HG03558 (cell line): ENCODE results near the gene KRTAP4-1.
"Not testable (repeated sequence)": the region's sequence is repeated elsewhere in the genome, so short reads cannot be mapped to it uniquely, and the experiment has no call there.

ENCODE experiments used
- ATAC-seq: cut with Tn5 transposase; IDR thresholded peaks from one replicate; pipeline ENCODE4 v1.9.1; 2021; ENCODE audit warnings: moderate number of reproducible peaks; ENCODE audit not compliant: unreplicated experiment; ENCODE audit errors: extremely low read depth

The KRTAP4-1 gene

GRCh38 chr17:41176744-41177387, 7.8 kb downstream of the KRTAP4-1 start:
- no peak for ATAC-seq

GRCh38 chr17:41171886-41172285, 12.8 kb downstream of the KRTAP4-1 start:
- no peak for ATAC-seq

GRCh38 chr17:41168121-41168520, 16.6 kb downstream of the KRTAP4-1 start, which contains the start of gene KRTAP4-3:
Gene KRTAP4-3, minus strand, starts transcription at chr17:41168221. Its CDS starts 49 bp downstream, at chr17:41168172.
- ATAC-seq: no peak

- ATAC-seq: no peak
Measured at GRCh38 chr17:41167561-41167960, 17.1 kb downstream of the KRTAP4-1 start.

- no peak for ATAC-seq
Measured at GRCh38 chr17:41163828-41164227, 20.9 kb downstream of the KRTAP4-1 start.

GRCh38 chr17:41160648-41161047, 24.1 kb downstream of the KRTAP4-1 start, which contains the start of gene KRTAP4-4:
Gene KRTAP4-4, minus strand, starts transcription at chr17:41160748. Its CDS starts 57 bp downstream, at chr17:41160691.
- ATAC-seq: no peak

GRCh38 chr17:41160190-41160589, 24.5 kb downstream of the KRTAP4-1 start:
- ATAC-seq: not testable (repeated sequence)

- ATAC-seq: no peak
Measured at GRCh38 chr17:41153856-41154255, 30.9 kb downstream of the KRTAP4-1 start.

GRCh38 chr17:41151525-41151924, 33.2 kb downstream of the KRTAP4-1 start:
- ATAC-seq: no peak

- ATAC-seq: no peak
Measured at GRCh38 chr17:41150026-41150425, 34.7 kb downstream of the KRTAP4-1 start.

- no peak for ATAC-seq
Measured at GRCh38 chr17:41149652-41149985, 35.1 kb downstream of the KRTAP4-1 start, which contains the start of gene KRTAP4-5. Gene KRTAP4-5, minus strand, starts transcription at chr17:41149825. Its CDS starts 58 bp downstream, at chr17:41149767.

GRCh38 chr17:41148971-41149651, 35.6 kb downstream of the KRTAP4-1 start:
- ATAC-seq: not testable (repeated sequence)

GRCh38 chr17:41147531-41148204, 37.0 kb downstream of the KRTAP4-1 start:
- no peak for ATAC-seq

GRCh38 chr17:41145261-41145660, 39.5 kb downstream of the KRTAP4-1 start:
- no peak for ATAC-seq

- no peak for ATAC-seq
Measured at GRCh38 chr17:41144846-41145245, 39.9 kb downstream of the KRTAP4-1 start.

- ATAC-seq: no peak
Measured at GRCh38 chr17:41141361-41141760, 43.4 kb downstream of the KRTAP4-1 start.

- no peak for ATAC-seq
Measured at GRCh38 chr17:41140360-41141131, 44.2 kb downstream of the KRTAP4-1 start, which contains the start of gene KRTAP4-6. Gene KRTAP4-6, minus strand, starts transcription at chr17:41140544. Its CDS starts 57 bp downstream, at chr17:41140487.

- ATAC-seq: not testable (repeated sequence)
Measured at GRCh38 chr17:41139865-41140264, 44.8 kb downstream of the KRTAP4-1 start.
